Bronchial epithelial cell (primary cell): ENCODE results near the gene HDGF. TPM values are rescaled to one million over a fixed set of nuclear protein-coding genes. Genes with fewer than 3 reads are reported as not detected.

Experiments
- DNase-seq: peaks from one replicate; pipeline ENCODE4 v3.0.0-alpha.2; 2010; ENCODE audit warnings: low read depth
- FAIRE-seq: peaks from 2 replicates; lab custom pipeline; 2011; peaks lifted over from hg19 to GRCh38; lab: Jason Lieb, UNC
- H3K27me3 ChIP-seq: 2 replicates; pipeline ENCODE4 v1.5.1; 2011; ENCODE audit warnings: low read length; ENCODE audit not compliant: control insufficient read depth, insufficient read depth
- H3K36me3 ChIP-seq: 2 replicates; pipeline ENCODE4 v1.5.1; 2011; ENCODE audit warnings: low read length; ENCODE audit not compliant: control insufficient read depth, insufficient read depth
- H3K4me3 ChIP-seq: 2 replicates; pipeline ENCODE4 v1.5.1; 2011; ENCODE audit warnings: mild to moderate bottlenecking, low read depth, low read length, control low read depth
- CTCF ChIP-seq: IDR thresholded peaks from 2 replicates; pipeline ENCODE4 v1.5.1; 2011; ENCODE audit warnings: mild to moderate bottlenecking, moderate library complexity, low read length, control low read depth, inconsistent platforms; ENCODE audit not compliant: insufficient read depth, severe bottlenecking
- total RNA-seq: library from RNA; depleted of rRNA; stranded (reverse); fragments of >200 nt; gene quantifications from 2 replicates; pipeline ENCODE4 v1.2.1, GENCODE V29; 2014

Gene HDGF
- total RNA-seq, 1 donor from 2014 or later = 163 TPM

GRCh38 chr1:156740237-156740740 is 11.2 kb downstream of the HDGF start:
- no peak for DNase-seq
- Histone ChIP-seq H3K27me3 (no peaks in the 10 kb centered on the region), H3K4me3 (peak overlapping the region; percentile 89), H3K36me3 (peaks cover 26% of the 10 kb centered on the region)
- TF ChIP-seq CTCF = no peak
- FAIRE-seq = no peak

- Histone ChIP-seq H3K4me3 (no peak overlapping the region), H3K36me3 (peaks cover 23% of the 10 kb centered on the region), H3K27me3 (no peaks in the 10 kb centered on the region)
- no peak for FAIRE-seq
- no peak for TF ChIP-seq CTCF
- DNase-seq = no peak
Observed at GRCh38 chr1:156738916-156739315, 12.6 kb downstream of the HDGF start.

GRCh38 chr1:156738407-156738806 is 13.1 kb downstream of the HDGF start:
- TF ChIP-seq CTCF = no peak
- no peak overlapping the region for H3K4me3 ChIP-seq
- H3K27me3 ChIP-seq = no peaks in the 10 kb centered on the region
- H3K36me3 ChIP-seq = peaks cover 23% of the 10 kb centered on the region
- no peak for FAIRE-seq
- no peak for DNase-seq

GRCh38 chr1:156733989-156734584 is 17.4 kb downstream of the HDGF start:
- Histone ChIP-seq H3K27me3 (no peaks in the 10 kb centered on the region), H3K36me3 (peaks cover 23% of the 10 kb centered on the region)
- FAIRE-seq = no peak

GRCh38 chr1:156728599-156729462 is 22.6 kb downstream of the HDGF start, which contains the start of gene ISG20L2:
Gene ISG20L2 (minus strand): TSS chr1:156728766. CDS start chr1:156727652, 1,114 bp downstream.
- no peak for TF ChIP-seq CTCF
- H3K36me3 ChIP-seq = peaks cover 14% of the 10 kb centered on the region
- peak within 1 kb of the TSS; percentile 92 for H3K4me3 ChIP-seq
- no peak for FAIRE-seq
- peak; percentile 95 for DNase-seq
- H3K27me3 ChIP-seq = no peaks in the 10 kb centered on the region

More at GRCh38 chr1:156733989-156734584, 17.4 kb downstream of the HDGF start:
- no peak for TF ChIP-seq CTCF
- H3K4me3 ChIP-seq = no peak overlapping the region
- no peak for DNase-seq
